ENCODE data around the gene PPP2R1B. TPM values are rescaled to one million over a fixed set of nuclear protein-coding genes. Genes with fewer than 3 reads are reported as not detected.

Gene PPP2R1B
- polyA plus RNA-seq, 2 of the 4 experiments (the other 2 are of a cell fraction), result 18.6 to 24.7 TPM

- TF ChIP-seq HMGXB4 (CRISPR knock-in tag; IDR thresholded peaks at IDR 0.05; ENCODE audit: borderline replicate concordance) (no peak), RARB (CRISPR knock-in tag; IDR thresholded peaks at IDR 0.05) (no peak), TP53 (CRISPR knock-in tag; IDR thresholded peaks at IDR 0.05) (no peak), HEYL (CRISPR knock-in tag; IDR thresholded peaks at IDR 0.05) (no peak), KDM5A (IDR thresholded peaks at IDR 0.05) (no peak), HES2 (IDR thresholded peaks at IDR 0.05) (no peak), REST (IDR thresholded peaks at IDR 0.05) (no peak), ZSCAN20 (CRISPR knock-in tag; IDR thresholded peaks at IDR 0.05) (no peak), KDM1A (IDR thresholded peaks at IDR 0.05; ENCODE audit: low read depth) (no peak)
These were observed 34.9 kb upstream of the PPP2R1B start (continued) for GRCh38 chr11:111801135-111801534.

GRCh38 chr11:111798279-111798678 is 32.1 kb upstream of the PPP2R1B start:
- Histone ChIP-seq H3K9me3 (no peaks in the 10 kb centered on the region), H3K4me1 (no peaks in the 10 kb centered on the region), H3K4me2 (no peak overlapping the region), H3K27ac (no peak overlapping the region), H3K4me3 (no peak overlapping the region)
- ATAC-seq (no peak), DNase-seq (ENCODE audit: low read depth in 1 of 2, low spot score in 1 of 2) (no peak), FAIRE-seq (no peak)
- TF ChIP-seq HOXA7 (CRISPR knock-in tag; IDR thresholded peaks at IDR 0.05), result no peak
- no peak for TF ChIP-seq NPAS2 (CRISPR knock-in tag; IDR thresholded peaks at IDR 0.05; ENCODE audit: borderline replicate concordance)
- TF ChIP-seq JUNB (IDR thresholded peaks at IDR 0.05), result no peak
- TF ChIP-seq USF2 (IDR thresholded peaks at IDR 0.05), result no peak
- no peak for TF ChIP-seq HES2 (IDR thresholded peaks at IDR 0.05)
- TF ChIP-seq ZC3H11A (IDR thresholded peaks at IDR 0.05), result no peak
- no peak for TF ChIP-seq NR3C1 (IDR thresholded peaks at IDR 0.05)
- no peak for TF ChIP-seq EHMT2 (IDR thresholded peaks at IDR 0.05; ENCODE audit: low read depth)
- no peak for TF ChIP-seq MYC (IDR thresholded peaks at IDR 0.05; ENCODE audit: borderline replicate concordance, low read length)
- TF ChIP-seq SREBF2 (IDR thresholded peaks at IDR 0.05), result no peak
- TF ChIP-seq FOSL2 (IDR thresholded peaks at IDR 0.05), result no peak
- TF ChIP-seq FOSL2 (CRISPR knock-in tag; IDR thresholded peaks at IDR 0.05), result no peak
- no peak for TF ChIP-seq PHF8 (IDR thresholded peaks at IDR 0.05; ENCODE audit: borderline replicate concordance, low read depth)
- TF ChIP-seq SMC3 (IDR thresholded peaks at IDR 0.05), result no peak
- TF ChIP-seq TP53 (CRISPR knock-in tag; IDR thresholded peaks at IDR 0.05), result no peak
- TF ChIP-seq TFCP2L1 (CRISPR knock-in tag; IDR thresholded peaks at IDR 0.05), result no peak
- no peak for TF ChIP-seq NFE2L2 (conservative IDR thresholded peaks at IDR 0.05; ENCODE audit: low read length)
- no peak for TF ChIP-seq JUN (IDR thresholded peaks at IDR 0.05)
- WGBS (ENCODE audit: missing lambda C conversion rate), result 93% methylated on average over 1 of the region's 1 CpG
- ChIA-PET POLR2A (no interaction called here), CTCF (interaction anchor here (1.0 to 1.2 kb wide), 2 partner anchors 194 to 352 kb away, joined by 4 to 5 read pairs; no protein-coding TSS in a partner anchor)

Measured in A549 (cell line).